IPS-NIHi7 (cell line): ENCODE measurements around the gene MCRIP1.

Source experiments
- DNase-seq: peaks from one replicate; pipeline ENCODE4 v3.0.0; 2012; ENCODE audit warnings: mixed read lengths; ENCODE audit errors: extremely low spot score

Gene MCRIP1

DNA sequence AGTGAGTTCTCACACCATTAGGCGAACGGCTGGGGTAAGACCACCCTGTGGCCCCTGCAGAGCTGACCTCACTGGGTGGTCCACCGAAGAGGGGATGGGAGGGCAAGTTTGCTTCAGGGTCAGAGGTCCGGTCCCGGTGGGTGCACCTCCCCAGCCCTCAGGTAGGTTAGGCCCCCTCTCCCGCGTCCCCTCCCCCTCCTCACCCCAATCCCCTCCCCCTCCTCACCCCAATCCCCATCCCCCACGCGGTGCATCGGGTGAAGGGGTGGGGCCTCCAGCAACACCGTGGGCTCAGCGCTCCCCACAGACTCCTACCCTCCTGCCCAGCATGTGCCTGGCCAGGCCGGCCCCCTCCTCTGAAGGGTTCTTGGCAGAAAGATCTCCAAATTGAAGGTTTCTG lies 13.4 kb downstream of the MCRIP1 start:
- DNase-seq: no peak

DNA sequence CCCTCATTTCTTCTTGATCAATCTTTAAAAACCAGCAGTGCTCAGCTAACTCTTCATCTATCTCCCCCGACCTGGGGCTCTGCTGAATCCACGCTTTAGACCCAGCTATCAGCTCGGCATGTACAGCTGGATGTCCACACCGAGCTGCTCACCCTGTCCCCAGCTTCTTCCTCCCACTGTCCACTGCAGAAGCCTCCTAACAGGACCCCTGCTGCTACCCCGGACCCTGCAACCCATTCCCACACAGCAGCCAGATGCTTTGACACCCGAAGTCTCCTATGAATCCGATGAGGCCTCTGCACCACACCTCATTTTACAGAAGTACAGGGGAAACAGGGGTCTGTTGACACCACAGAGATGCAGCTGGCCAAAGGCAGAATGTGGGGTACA lies 15.3 kb downstream of the MCRIP1 start:
- DNase-seq: no peak

DNA sequence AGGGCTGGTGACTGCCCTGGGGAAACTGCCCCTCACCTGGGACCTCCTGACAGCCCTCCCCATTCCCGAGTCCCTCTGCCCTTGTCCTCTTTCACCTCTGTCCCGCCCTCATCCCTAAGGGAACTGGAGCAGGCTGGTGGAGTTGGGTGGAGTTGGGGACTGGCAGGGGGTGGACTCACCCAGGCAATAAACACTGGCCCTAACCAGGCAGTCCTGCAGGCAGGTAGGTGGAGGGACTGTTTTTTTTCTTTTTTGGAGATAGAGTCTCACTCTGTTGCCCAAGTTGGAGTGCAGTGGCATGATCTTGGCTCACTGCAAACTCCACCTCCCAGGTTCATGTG lies 17.5 kb downstream of the MCRIP1 start:
- no peak for DNase-seq

DNA sequence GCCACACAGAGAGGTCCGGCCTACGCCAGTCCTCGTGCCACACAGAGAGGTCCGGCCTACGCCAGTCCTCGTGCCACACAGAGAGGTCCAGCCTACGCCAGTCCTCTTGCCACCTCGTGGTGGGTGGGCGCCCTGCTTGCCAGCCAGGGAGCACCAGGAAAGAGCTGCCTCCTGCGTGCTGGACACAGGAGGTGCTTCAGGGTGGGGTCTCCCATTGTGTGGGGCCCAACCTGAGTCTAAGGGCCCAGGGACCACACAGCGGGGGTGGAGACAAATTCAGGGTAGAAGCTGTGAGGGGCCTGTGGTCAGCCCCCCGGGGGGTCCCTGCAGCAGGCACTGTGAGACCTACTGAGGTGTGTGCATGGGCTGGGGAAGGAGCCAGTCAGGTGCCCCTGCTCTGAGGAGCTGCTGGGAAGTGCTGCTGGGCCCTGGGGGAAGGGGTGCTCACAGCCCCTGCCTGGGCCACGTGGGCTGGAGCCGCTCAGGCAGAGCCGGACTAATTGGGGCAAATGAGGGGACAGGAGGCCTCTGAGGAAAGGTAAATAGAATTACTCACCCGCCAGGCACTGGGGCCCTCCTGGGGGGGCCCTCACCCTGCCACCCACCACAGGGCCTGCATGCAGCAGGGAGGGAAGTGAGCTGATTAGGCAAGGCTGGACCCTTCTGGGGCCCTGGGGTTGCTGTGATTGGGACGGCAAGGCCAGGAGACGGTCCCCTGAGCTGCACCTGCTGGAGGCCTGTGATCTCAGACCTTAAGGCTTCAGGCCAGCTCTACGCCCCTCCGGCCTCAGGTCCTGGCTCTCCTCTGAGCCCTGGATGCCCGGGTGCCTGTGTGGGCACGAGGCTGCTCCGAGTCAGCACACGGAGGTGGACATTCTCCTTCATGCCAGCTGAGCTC lies 18.1 kb downstream of the MCRIP1 start:
- no peak for DNase-seq

DNA sequence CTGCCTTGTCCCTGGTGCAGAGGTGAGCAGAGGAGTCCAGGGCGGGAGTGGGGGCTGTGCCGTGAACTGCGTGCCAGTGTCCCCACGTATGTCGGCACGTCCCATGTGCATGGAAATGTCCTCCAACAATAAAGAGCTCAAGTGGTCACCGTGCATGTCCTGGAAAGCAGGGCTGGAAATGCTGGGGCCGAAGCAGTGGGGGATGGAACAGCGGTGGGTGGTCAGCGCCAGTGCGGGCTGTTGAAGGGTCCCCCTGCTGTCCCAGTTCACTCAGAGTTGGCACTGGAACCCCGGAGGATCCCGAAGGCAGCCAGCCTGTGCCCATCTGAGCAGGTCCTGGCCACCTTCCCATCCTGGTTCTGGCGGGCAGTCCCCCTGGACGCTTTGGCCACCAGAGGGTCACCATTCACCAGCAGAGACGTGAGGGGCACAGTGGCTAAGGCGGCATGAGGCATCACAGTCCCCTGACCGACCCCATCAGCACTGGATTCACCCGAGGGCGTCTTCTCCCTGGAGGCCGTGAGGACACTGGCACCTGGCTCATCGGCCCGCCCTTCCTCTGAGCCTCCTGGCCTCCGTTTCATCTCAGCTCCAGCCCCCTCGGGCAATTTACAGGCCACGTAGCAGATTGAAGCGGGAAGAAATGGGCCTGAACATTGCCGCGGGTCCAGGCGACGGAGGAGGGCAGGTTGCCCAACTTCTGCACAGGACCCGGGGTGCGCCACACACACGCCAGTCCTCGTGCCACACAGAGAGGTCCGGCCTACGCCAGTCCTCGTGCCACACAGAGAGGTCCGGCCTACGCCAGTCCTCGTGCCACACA lies 19.0 kb downstream of the MCRIP1 start:
- no peak for DNase-seq

DNA sequence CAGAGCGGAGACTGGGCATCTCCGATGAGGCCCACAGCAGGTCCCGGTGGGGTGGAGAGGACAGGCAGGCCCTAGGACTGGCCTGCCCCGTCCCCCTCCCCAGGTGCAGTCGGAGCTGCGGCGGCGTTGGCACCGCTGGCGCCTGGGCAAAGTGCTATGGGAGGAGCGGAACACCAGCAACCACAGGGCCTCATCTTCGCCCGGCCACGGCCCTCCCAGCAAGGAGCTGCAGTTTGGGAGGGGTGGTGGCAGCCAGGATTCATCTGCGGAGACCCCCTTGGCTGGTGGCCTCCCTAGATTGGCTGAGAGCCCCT lies 19.8 kb downstream of the MCRIP1 start:
- DNase-seq: no peak

DNA sequence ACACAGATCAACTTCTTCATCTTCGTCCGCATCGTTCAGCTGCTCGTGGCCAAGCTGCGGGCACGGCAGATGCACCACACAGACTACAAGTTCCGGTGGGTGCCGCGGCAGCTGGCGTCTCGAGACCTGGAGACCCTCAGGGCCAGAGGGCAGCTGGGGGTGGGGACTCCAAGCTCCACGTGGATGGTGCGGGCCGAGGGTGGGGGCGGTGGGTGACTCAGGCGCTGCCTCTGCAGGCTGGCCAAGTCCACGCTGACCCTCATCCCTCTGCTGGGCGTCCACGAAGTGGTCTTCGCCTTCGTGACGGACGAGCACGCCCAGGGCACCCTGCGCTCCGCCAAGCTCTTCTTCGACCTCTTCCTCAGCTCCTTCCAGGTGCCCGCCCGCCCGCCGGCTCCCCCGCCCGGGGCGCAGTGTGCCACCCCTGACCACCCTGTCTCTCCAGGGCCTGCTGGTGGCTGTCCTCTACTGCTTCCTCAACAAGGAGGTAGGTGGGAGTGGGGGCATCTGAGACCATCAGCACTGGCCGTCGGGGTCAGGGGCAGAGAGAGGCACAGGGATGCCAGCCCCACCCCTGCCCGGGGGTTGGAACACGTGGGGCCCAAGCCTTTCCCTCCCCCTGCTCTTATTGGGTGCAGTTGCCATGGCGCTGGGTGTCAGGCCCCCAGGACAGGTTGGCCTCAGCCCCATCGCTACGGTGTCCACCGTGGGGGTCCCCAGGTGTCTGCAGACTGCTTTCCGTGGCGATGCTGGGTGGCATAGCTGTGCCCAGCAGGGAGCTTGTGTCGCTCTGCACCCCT lies 20.3 kb downstream of the MCRIP1 start:
- no peak for DNase-seq

DNA sequence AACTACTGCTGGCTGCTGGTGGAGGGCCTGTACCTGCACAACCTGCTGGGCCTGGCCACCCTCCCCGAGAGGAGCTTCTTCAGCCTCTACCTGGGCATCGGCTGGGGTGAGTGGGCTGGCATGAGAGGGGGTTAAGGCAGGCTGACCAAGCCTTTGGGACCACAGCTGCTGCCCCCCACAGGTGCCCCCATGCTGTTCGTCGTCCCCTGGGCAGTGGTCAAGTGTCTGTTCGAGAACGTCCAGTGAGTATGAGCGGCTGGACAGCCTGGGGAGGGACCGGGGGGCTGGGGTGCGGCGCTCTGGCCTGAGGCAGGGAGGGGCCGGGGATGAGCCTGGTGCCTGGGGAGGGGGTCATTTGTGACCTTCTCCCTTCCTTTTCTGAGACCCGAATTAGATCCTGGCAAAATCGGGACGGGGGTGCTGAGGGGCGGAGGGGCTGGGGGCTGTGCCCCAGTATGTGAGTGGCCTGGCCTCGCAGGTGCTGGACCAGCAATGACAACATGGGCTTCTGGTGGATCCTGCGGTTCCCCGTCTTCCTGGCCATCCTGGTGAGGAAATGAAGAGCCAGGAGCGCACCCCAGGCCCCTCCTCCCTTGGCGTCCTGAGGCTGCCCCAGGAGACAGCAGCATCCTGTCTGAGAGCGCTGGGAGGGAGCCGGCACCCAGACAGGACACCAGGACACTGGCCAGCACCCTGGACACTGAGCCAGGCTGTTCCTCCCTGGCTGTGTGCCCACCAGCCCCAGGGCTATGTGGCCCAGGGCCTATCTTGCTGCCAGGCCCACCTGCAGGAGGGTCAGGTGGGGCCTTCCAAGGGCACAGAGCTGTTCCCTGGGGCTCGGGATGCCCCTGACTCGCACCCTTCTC lies 21.2 kb downstream of the MCRIP1 start:
- no peak for DNase-seq

DNA sequence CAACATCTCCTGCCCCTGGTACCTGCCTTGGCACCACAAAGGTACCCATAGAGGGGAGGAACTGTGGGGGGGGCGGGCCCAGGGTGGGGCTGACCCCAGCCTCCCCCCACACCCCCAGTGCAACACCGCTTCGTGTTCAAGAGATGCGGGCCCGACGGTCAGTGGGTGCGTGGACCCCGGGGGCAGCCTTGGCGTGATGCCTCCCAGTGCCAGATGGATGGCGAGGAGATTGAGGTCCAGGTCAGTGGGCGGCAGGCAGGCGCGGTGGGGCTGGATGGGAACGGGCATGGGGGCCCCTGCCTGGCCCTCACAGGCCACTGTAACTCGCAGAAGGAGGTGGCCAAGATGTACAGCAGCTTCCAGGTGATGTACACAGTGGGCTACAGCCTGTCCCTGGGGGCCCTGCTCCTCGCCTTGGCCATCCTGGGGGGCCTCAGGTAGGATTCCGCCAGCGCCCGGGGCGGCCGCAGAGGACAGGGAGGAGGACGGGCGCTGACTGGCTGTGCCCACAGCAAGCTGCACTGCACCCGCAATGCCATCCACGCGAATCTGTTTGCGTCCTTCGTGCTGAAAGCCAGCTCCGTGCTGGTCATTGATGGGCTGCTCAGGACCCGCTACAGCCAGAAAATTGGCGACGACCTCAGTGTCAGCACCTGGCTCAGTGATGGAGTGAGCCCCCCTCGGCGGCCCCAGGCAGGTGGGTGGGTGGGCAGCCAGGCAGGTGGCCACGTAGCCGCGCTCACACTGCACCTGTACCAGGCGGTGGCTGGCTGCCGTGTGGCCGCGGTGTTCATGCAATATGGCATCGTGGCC lies 22.0 kb downstream of the MCRIP1 start:
- DNase-seq: no peak

DNA sequence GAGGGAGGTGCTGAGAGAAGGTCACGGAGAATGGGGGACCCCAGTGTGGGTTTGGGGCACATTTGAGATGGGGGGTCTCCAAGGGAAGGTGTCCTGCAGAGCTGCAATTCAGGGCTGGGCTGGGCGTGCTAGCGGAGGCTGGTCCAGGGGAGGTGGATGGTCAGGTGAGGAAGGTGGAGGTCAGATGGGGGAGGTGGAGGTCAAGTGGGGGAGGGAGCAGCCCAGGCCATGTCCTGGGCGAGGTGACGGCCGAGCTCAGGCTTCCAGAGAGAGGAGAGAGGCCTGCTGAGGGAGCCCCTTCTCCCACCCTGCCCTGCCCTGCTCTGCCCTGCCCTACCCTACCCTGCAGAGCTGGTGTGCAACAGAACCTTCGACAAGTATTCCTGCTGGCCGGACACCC lies 22.6 kb downstream of the MCRIP1 start:
- DNase-seq: no peak

DNA sequence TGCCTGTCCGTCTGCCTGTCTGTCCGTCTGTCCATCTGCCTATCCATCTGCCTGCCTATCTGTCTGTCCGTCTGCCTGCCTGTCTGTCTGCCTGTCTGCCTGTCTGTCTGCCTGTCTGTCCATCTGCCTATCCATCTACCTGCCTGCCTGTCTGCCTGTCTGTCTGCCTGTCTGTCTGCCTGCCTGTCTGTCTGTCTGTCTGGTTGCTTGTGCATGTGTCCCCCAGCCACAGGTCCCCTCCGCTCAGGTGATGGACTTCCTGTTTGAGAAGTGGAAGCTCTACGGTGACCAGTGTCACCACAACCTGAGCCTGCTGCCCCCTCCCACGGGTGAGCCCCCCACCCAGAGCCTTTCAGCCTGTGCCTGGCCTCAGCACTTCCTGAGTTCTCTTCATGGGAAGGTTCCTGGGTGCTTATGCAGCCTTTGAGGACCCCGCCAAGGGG lies 23.5 kb downstream of the MCRIP1 start:
- DNase-seq: no peak

DNA sequence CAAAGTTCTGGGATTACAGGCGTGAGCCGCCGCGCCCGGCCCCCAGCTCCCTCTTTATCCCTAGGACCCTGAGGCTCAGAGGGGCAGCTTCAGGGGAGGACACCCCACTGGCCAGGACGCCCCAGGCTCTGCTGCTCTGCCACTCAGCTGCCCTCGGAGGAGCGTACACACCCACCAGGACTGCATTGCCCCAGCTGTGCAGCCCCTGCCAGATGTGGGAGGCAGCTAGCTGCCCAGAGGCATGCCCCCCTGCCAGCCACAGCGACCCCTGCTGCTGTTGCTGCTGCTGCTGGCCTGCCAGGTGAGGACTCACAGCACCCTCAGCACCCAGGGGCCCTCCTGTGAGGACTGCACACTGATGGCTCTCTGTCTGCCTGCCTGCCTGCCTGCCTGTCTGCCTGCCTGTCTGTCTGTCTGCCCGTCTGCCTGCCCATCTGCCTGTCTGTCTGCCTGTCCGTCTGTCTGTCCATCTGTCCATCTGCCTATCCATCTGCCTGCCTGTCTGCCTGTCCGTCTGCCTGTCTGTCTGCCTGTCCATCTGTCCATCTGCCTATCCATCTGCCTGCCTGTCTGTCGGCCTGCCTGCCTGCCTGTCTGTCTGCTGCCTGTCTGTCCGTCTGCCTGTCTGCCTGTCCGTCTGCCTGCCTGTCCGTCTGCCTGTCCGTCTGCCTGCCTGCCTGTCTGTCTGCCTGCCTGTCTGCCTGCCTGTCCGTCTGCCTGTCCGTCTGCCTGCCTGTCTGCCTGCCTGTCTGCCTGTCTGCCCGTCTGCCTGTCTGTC lies 24.1 kb downstream of the MCRIP1 start:
- DNase-seq: no peak

DNA sequence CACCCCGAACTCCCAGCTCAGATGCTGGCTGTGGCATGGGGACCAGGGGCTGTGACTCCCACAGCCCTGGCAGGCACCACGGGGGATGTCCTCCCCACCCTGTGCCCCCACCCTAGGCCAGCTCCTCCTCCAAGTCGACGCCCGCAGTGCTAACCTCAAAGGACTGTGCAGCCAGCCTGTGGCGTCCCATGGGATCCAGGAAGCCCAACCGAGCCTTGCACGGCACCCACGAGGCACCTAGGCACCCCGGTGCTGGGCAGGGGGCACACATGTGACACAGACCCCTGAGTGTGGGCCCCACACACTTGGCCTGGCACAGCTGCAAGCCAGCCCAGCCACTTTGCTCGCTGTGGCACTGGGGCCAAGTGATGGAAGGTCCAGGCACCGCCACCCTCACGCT lies 25.3 kb downstream of the MCRIP1 start:
- no peak for DNase-seq

DNA sequence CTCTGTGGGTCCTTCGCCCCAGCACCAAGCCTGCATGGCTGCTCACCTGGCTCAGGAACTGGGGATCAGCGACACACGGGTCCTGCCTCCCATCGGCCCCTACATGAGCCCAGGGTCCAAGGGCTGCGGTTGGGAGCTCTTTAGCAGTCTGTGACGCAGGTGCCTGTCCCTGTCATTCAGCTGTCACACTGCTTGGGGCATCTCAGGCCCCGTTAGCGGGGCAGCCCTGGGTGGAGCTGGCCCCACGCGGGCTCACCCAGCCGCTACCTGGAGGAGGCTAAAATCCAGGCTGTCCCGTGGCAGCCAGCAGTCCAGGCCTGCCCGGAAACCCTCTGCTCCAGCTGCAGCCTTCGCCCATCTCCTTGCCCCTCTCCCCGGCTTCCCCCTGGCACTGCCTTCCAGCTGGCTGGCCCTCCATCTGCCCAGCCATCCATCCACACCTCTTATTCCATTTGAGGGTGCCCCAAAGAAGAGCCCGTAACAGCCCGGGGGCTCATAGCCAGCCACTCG lies 25.8 kb downstream of the MCRIP1 start:
- DNase-seq: no peak

DNA sequence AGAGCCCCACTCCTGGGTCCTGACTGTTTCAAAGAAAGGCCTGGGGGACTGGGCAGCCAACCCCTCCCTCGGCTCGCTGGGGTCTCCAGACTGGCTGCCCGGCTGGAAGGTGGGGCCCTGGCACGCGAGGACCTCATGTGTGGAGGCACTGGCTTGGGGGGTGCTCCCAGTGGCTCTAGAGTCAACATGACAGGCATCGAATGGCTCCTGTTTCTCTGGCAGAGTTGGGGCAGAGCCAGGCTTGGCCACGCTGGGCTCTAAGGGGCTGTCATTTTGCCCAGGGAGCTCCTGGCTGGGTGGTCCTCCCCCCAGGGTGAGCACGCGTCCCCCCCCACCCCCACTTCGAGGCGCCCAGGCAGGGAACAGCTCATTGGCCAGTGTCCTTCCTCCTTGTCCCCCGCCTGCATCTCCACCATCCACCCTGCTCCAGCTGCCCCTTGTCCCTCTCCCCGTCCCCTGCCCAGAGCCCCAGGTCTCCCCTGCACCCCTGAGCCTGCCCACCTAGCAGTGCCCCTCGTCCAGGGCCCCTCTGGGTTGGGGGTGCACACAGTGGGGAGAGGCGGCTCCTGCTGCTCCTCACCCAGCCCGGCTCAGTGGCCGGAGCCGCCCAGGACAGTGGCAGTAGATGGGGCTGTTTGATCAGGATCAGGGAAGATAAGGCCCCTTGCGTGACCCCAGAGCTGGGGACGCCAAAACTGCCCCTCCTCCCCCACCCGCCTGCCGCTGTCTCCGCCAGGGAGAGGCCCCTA lies 26.5 kb downstream of the MCRIP1 start:
- DNase-seq: no peak

DNA sequence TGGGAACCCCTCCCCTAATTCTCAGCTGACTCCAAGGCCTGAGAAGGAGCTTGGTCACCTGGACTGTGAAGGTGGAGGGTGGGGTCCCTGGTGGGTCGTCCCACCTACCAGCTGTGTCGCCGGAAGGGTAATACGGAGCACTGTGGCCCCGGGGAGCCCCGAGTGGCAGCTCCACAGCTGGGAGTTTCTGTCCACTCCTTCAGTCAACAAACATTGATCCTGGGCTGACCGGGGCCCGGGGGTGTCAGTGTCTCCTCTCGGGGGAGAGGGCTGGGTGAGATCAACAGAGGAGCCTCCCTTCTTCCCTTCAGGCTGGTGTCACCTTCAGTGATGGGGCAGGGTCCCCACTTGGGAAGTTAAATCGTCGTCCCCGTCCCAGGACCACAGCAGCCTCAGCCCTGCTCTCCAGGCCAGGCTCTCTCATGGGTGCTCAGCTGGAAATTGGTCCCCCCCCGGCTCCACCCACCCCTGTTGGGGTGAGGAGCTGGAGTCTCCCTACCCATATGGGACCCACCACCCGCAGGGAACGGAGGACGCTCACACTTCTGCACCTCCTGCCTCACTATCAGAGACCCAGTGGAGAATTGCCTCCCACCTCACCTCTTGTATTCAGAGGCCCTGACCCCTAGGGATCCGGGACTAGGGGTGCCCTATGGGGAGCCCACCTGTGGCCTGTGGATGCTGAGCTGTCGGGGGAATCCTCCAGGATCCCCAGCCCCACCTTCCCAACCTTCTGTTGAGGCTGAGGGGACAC lies 27.2 kb downstream of the MCRIP1 start:
- no peak for DNase-seq

DNA sequence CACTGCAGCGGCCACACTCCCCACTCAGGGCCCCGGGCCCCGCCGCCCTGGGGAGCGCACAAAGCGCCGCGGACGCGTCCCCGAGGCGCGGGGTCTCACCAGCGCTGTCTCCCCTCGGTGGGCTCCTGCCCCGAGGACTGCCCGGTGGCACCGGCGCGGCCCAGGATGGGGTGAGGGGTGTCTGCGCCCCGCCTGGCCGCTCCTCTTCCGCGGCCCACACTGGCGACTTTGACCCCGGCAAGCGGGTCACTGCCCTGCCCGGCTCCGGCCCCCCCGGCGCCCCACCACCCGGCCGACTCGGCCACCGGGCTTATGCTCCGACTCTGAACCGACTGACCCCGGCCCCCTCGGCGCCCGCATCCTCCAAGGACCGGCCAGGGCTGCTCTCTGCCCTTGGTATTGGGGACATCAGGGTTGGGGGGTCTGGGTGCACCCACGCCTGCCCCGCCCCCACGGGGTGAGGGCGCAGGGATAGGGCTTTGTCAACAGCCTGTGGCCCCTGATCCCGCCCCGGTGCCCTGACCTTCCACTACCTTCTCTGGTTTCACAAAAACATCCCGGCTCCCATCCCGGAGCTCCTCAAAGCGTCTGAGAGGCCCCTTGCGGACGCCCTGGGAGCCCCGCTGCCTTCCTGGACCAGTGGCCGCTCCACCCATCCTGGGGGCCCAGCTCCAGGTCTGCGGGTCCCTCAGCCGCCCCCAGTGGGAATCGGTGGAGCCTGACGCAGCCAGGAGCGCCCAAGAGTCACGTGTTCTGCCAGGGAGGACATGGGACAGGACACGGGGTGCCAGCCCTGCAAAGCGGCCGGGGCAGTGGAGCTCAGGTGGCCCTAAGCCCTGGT lies 28.3 kb downstream of the MCRIP1 start:
- no peak for DNase-seq
